Measurements from ENCODE around the gene ENTPD1.
"Not testable (repeated sequence)": the region's sequence is repeated elsewhere in the genome, so short reads cannot be mapped to it uniquely, and the experiment has no call there.

The ENTPD1 gene

DNA sequence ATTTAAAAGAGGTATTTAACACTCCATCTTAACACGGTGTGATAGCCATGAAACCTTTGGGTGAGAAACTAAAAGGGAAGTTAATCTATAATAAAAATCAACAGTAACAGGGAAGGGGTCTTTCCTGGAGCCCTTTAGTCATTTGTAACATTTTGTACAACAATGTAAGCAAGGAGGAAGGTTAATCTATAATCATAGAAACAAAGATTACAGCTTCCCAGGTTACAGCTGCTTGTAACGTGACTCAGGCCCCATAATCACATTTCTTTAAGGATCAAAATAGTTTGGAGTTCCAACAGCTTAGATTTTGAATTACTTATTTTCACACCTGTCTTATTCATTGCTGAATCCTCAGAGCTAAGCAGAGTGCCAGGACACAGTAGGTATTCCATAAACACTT is 133.9 kb downstream of the ENTPD1 start:
- no peak for TF ChIP-seq CTCF (IDR thresholded peaks at IDR 0.05; ENCODE audit: borderline replicate concordance, insufficient read depth, low read depth, low read length)

DNA sequence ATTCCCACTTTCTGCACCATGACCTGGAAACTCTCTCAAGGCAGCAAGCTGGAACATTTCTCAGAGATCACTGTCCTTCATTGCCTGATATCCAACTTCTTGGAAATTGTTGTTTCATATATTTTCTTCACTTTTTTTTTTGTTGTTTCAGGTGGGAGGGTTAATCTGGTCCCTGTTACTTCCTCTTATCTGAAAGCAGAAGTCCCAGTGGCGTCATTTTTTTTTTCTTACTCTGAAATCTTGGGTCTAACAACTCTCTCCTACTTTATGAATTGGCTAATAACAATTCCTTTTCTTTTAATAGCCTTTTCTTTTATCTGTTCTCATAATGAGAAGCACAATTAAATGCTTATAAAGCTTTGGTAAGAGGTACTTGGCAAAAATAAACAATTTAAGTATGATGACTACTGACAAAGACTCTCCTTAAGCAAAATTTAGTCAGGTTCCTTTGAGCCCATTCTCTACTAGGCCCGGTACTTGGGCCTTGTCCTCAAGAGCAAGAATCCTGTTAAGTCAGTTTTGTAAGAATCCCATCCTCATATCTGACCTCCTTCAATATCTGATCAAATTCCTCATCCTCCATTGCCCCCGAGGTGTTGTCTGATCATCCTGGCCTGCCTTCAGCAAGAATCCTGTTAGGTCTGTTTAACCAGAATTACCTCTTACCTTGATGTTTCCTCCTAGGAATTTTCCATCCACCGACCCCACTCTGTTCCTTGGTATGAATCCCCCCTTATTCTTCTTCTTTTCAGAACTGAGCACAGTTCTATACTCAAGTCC is 140.3 kb downstream of the ENTPD1 start:
- TF ChIP-seq CTCF (IDR thresholded peaks at IDR 0.05; ENCODE audit: borderline replicate concordance, insufficient read depth, low read depth, low read length): no peak
- no peak overlapping the region for H3K4me3 ChIP-seq (ENCODE audit: low read depth, low read length)

More for the DNA sequence above, 133.9 kb downstream of the ENTPD1 start:
- H3K4me3 ChIP-seq (ENCODE audit: low read depth, low read length): no peak overlapping the region

GRCh38 chr10:95905897-95906580 is 150.1 kb downstream of the ENTPD1 start:
- not testable (repeated sequence) for H3K4me3 ChIP-seq (ENCODE audit: low read depth, low read length)

DNA sequence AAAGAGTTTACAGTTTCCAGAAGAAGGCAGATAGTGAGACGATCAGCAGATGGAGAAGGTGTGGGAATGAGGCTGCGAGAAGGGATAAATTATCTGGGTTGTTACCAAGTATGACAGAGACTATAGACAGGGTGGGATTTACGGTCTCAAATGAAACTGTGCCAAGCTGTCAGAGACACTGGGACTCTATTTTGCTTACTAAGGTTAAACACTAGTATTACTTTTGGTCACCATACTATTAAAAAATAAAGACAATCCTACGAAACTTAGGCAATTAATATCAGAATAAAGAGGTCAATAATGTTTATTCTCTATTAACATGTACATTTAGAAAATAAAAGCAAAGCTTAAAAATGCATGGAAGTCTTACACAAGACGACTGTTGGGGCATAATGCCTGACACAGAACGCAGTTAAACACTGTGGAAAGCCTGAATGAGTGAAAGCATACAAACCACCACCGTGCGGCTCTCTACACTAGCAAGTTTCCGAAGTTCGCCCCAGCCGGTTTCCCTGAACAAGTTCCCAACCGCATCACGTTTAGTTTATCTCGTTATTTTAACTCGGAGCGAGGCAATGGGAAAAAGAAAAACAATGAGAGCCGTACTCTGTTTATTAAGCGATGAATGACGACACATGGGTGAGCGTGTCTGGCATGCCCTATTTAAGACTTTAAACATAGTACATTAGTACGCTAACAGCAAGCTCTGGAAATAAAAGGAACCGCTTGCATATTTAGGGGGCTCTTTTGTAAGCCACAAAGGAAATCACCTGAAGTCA is 150.9 kb downstream of the ENTPD1 start:
- H3K4me3 ChIP-seq (ENCODE audit: low read depth, low read length): peak overlapping the region; percentile 96
- TF ChIP-seq CTCF (IDR thresholded peaks at IDR 0.05; ENCODE audit: borderline replicate concordance, insufficient read depth, low read depth, low read length): peak; percentile 39; the same call in 1 of the 2 replicates

- H3K4me3 ChIP-seq (ENCODE audit: low read depth, low read length): peak within 1 kb of the TSS; percentile 96
- peak; percentile 16; the same call in 1 of the 2 replicates for TF ChIP-seq CTCF (IDR thresholded peaks at IDR 0.05; ENCODE audit: borderline replicate concordance, insufficient read depth, low read depth, low read length)
Measured at GRCh38 chr10:95907456-95908253, 151.7 kb downstream of the ENTPD1 start, which contains the start of gene CC2D2B. Gene CC2D2B, plus strand, starts transcription at chr10:95907975. Its CDS starts 3,349 bp downstream, at chr10:95911324.

- H3K4me3 ChIP-seq (ENCODE audit: low read depth, low read length): no peak overlapping the region
- no peak for TF ChIP-seq CTCF (IDR thresholded peaks at IDR 0.05; ENCODE audit: borderline replicate concordance, insufficient read depth, low read depth, low read length)
Measured at GRCh38 chr10:95908450-95908849, 152.5 kb downstream of the ENTPD1 start.
